Neural progenitor cell (in vitro differentiated cells): Measurements from ENCODE around the gene EXOC3L2. TPM values are rescaled to one million over a fixed set of nuclear protein-coding genes. Genes with fewer than 3 reads are reported as not detected.

Experiments
- DNase-seq: peaks from one replicate; pipeline ENCODE4 v3.0.0-alpha.2; 2016; ENCODE audit warnings: low spot score
- H2AFZ ChIP-seq: fragments of 200-600 bp; sonication (generic); replicated peaks from 2 replicates; pipeline ENCODE4 v1.6.1; 2016; ENCODE audit warnings: antibody characterized with exemption
- H3F3A ChIP-seq: fragments of 200-600 bp; sonication (generic); 2 replicates; pipeline ENCODE4 v1.6.1; 2016; ENCODE audit warnings: antibody characterized with exemption, low read depth
- H3K27ac ChIP-seq: fragments of 200-600 bp; sonication (generic); 2 replicates; pipeline ENCODE4 v1.5.1; 2016; ENCODE audit warnings: mild to moderate bottlenecking
- H3K27me3 ChIP-seq: fragments of 200-600 bp; sonication (generic); 2 replicates; pipeline ENCODE4 v1.6.1; 2016; ENCODE audit warnings: mild to moderate bottlenecking, moderate library complexity
- H3K36me3 ChIP-seq: fragments of 200-600 bp; sonication (generic); 2 replicates; pipeline ENCODE4 v1.5.1; 2016
- H3K4me1 ChIP-seq: fragments of 200-600 bp; sonication (generic); 2 replicates; pipeline ENCODE4 v1.6.1; 2016; ENCODE audit warnings: mixed run types
- H3K4me2 ChIP-seq: fragments of 200-600 bp; sonication (generic); 2 replicates; pipeline ENCODE4 v1.6.1; 2016
- H3K4me3 ChIP-seq: fragments of 200-600 bp; sonication (generic); 2 replicates; pipeline ENCODE4 v1.5.1; 2016
- H3K79me2 ChIP-seq: fragments of 200-600 bp; sonication (generic); 2 replicates; pipeline ENCODE4 v1.6.1; 2016; ENCODE audit warnings: low read depth
- H3K9ac ChIP-seq: fragments of 200-600 bp; sonication (generic); 2 replicates; pipeline ENCODE4 v1.6.1; 2016
- H3K9me3 ChIP-seq: fragments of 200-600 bp; sonication (generic); 2 replicates; pipeline ENCODE4 v1.5.1; 2016; ENCODE audit warnings: low read depth
- H4K20me1 ChIP-seq: fragments of 200-600 bp; sonication (generic); 2 replicates; pipeline ENCODE4 v1.6.1; 2016; ENCODE audit warnings: low read depth
- H3K27ac Mint-ChIP-seq: 3 replicates; pipeline ENCODE4 v1.8.0; 2021; ENCODE audit warnings: mixed read lengths
- H3K27me3 Mint-ChIP-seq: 2 replicates; pipeline ENCODE4 v1.8.0; 2022; ENCODE audit warnings: low read depth, mild to moderate bottlenecking, inconsistent platforms, moderate library complexity, mixed read lengths; ENCODE audit not compliant: insufficient read depth
- H3K36me3 Mint-ChIP-seq: 3 replicates; pipeline ENCODE4 v1.8.0; 2021; ENCODE audit warnings: mixed read lengths
- H3K4me1 Mint-ChIP-seq: 3 replicates; pipeline ENCODE4 v1.8.0; 2021; ENCODE audit warnings: mixed read lengths
- H3K4me3 Mint-ChIP-seq: 3 replicates; pipeline ENCODE4 v1.8.0; 2021; ENCODE audit warnings: mild to moderate bottlenecking, moderate library complexity, mixed read lengths
- H3K9me3 Mint-ChIP-seq: 3 replicates; pipeline ENCODE4 v1.8.0; 2020; ENCODE audit warnings: mixed read lengths
- CTCF ChIP-seq: fragments of 200-600 bp; sonication (generic); IDR thresholded peaks from 2 replicates; pipeline ENCODE4 v1.5.1; 2017; ENCODE audit warnings: antibody characterized with exemption, mild to moderate bottlenecking
- EZH2 ChIP-seq: fragments of 200-600 bp; sonication (generic); IDR thresholded peaks from 2 replicates; pipeline ENCODE4 v1.6.1; 2017; ENCODE audit warnings: antibody characterized with exemption, mild to moderate bottlenecking, moderate library complexity
- EZH2phosphoT487 ChIP-seq: fragments of 200-600 bp; sonication (generic); IDR thresholded peaks from 2 replicates; pipeline ENCODE4 v1.6.1; 2017; ENCODE audit warnings: antibody characterized with exemption
- total RNA-seq: library from RNA; depleted of rRNA; stranded (reverse); fragments of >200 nt; gene quantifications from 2 replicates; pipeline ENCODE4 v1.2.3, GENCODE V29; 2015; ENCODE audit warnings: low replicate concordance

The EXOC3L2 gene
- total RNA-seq, 1 donor from 2014 or later: not detected

GRCh38 chr19:45276284-45276687, 31.1 kb upstream of the EXOC3L2 start:
- H3K4me3 ChIP-seq: no peak overlapping the region
- H4K20me1 ChIP-seq: no peaks in the 10 kb centered on the region
- no peaks in the 10 kb centered on the region for H3K9me3 Mint-ChIP-seq
- H3K79me2 ChIP-seq: no peaks in the 10 kb centered on the region
- H3F3A ChIP-seq: no peaks in the 10 kb centered on the region
- no peaks in the 10 kb centered on the region for H3K36me3 ChIP-seq
- no peak for DNase-seq
- peaks cover 8% of the 10 kb centered on the region for H3K27me3 Mint-ChIP-seq
- no peak overlapping the region for H3K27ac ChIP-seq
- H3K36me3 Mint-ChIP-seq: peaks cover 18% of the 10 kb centered on the region
- H2AFZ ChIP-seq: no peak overlapping the region
- no peak overlapping the region for H3K4me3 Mint-ChIP-seq
- no peaks in the 10 kb centered on the region for H3K4me1 Mint-ChIP-seq
- no peaks in the 10 kb centered on the region for H3K4me1 ChIP-seq
- H3K27me3 ChIP-seq: no peaks in the 10 kb centered on the region
- TF ChIP-seq EZH2 (no peak), CTCF (no peak), EZH2phosphoT487 (no peak)
- H3K9me3 ChIP-seq: no peaks in the 10 kb centered on the region
- H3K9ac ChIP-seq: no peak overlapping the region
- H3K27ac Mint-ChIP-seq: peak overlapping the region; percentile 78
- no peak overlapping the region for H3K4me2 ChIP-seq

- no peak overlapping the region for H3K27ac Mint-ChIP-seq
- no peaks in the 10 kb centered on the region for H3K36me3 ChIP-seq
Measured at GRCh38 chr19:45275370-45275971, 30.3 kb upstream of the EXOC3L2 start.

GRCh38 chr19:45273521-45273855, 28.3 kb upstream of the EXOC3L2 start:
- Histone ChIP-seq H2AFZ (no peak overlapping the region), H3K4me1 (no peaks in the 10 kb centered on the region), H3K4me3 (no peak overlapping the region), H3K9me3 (no peaks in the 10 kb centered on the region), H3K36me3 (no peaks in the 10 kb centered on the region), H3K27ac (no peak overlapping the region), H3K27me3 (no peaks in the 10 kb centered on the region), H3K9ac (no peak overlapping the region), H3K4me2 (no peak overlapping the region), H3F3A (no peaks in the 10 kb centered on the region), H4K20me1 (no peaks in the 10 kb centered on the region), H3K79me2 (no peaks in the 10 kb centered on the region)
- peaks cover 22% of the 10 kb centered on the region for H3K36me3 Mint-ChIP-seq
- no peak overlapping the region for H3K27ac Mint-ChIP-seq
- no peak overlapping the region for H3K4me3 Mint-ChIP-seq
- no peaks in the 10 kb centered on the region for H3K9me3 Mint-ChIP-seq
- H3K27me3 Mint-ChIP-seq: peaks cover 7% of the 10 kb centered on the region
- no peaks in the 10 kb centered on the region for H3K4me1 Mint-ChIP-seq
- TF ChIP-seq CTCF (no peak), EZH2 (no peak), EZH2phosphoT487 (no peak)
- DNase-seq: no peak

More at GRCh38 chr19:45275370-45275971, 30.3 kb upstream of the EXOC3L2 start:
- Histone ChIP-seq H3K27ac (no peak overlapping the region), H2AFZ (no peak overlapping the region), H3K4me2 (no peak overlapping the region), H3K79me2 (no peaks in the 10 kb centered on the region), H4K20me1 (no peaks in the 10 kb centered on the region), H3K4me1 (no peaks in the 10 kb centered on the region), H3K4me3 (no peak overlapping the region), H3F3A (no peaks in the 10 kb centered on the region), H3K27me3 (no peaks in the 10 kb centered on the region), H3K9ac (no peak overlapping the region), H3K9me3 (no peaks in the 10 kb centered on the region)
- Mint-ChIP-seq H3K4me1 (no peaks in the 10 kb centered on the region), H3K9me3 (no peaks in the 10 kb centered on the region), H3K4me3 (no peak overlapping the region), H3K27me3 (peaks cover 7% of the 10 kb centered on the region), H3K36me3 (peaks cover 18% of the 10 kb centered on the region)
- no peak for DNase-seq
- no peak for TF ChIP-seq EZH2phosphoT487
- no peak for TF ChIP-seq EZH2
- TF ChIP-seq CTCF: no peak
